Measurements from ENCODE around the gene CLRN3.

Gene CLRN3

DNA sequence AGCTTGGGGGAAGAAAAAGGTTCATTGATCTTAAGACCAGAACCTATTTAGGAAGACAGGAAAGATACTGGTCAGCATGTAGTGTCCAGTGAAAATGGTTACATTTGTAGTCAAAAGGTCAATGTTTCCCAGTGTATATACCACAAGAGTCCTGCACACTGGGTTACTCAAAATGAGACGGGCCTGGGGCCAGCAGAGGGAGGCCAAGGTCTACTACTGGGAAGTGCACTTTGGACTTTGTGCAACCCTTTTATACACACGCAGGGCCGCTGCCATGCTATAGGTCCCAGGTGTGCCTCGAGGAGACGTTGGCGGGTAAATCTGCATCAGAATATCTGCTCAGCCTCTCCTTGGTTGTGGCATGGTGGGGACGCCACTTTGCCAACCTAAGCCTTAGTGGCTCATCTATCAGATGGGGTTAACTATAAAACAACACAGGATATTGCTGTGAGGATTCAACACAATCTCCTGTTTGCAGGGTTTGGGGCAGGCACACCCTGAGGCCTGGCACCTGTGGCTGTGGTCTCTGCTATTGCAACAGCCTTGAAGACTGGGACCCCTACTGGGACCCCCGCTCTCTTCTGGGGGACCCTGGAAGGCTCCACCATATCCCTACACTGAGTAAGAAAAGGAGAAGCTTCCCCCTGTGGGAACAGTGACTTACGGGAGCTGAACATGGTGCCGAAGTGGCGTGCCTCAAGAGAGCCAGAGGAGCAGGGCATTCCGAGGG is 19.7 kb downstream of the CLRN3 start:
- TF ChIP-seq, protein P1, sequence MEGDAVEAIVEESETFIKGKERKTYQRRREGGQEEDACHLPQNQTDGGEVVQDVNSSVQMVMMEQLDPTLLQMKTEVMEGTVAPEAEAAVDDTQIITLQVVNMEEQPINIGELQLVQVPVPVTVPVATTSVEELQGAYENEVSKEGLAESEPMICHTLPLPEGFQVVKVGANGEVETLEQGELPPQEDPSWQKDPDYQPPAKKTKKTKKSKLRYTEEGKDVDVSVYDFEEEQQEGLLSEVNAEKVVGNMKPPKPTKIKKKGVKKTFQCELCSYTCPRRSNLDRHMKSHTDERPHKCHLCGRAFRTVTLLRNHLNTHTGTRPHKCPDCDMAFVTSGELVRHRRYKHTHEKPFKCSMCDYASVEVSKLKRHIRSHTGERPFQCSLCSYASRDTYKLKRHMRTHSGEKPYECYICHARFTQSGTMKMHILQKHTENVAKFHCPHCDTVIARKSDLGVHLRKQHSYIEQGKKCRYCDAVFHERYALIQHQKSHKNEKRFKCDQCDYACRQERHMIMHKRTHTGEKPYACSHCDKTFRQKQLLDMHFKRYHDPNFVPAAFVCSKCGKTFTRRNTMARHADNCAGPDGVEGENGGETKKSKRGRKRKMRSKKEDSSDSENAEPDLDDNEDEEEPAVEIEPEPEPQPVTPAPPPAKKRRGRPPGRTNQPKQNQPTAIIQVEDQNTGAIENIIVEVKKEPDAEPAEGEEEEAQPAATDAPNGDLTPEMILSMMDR (conservative IDR thresholded peaks at IDR 0.05), result no peak; the same call in none of the 2 replicates
- no peak for TF ChIP-seq ZFX (IDR thresholded peaks at IDR 0.05)
- no peak overlapping the region for H3K27ac ChIP-seq

DNA sequence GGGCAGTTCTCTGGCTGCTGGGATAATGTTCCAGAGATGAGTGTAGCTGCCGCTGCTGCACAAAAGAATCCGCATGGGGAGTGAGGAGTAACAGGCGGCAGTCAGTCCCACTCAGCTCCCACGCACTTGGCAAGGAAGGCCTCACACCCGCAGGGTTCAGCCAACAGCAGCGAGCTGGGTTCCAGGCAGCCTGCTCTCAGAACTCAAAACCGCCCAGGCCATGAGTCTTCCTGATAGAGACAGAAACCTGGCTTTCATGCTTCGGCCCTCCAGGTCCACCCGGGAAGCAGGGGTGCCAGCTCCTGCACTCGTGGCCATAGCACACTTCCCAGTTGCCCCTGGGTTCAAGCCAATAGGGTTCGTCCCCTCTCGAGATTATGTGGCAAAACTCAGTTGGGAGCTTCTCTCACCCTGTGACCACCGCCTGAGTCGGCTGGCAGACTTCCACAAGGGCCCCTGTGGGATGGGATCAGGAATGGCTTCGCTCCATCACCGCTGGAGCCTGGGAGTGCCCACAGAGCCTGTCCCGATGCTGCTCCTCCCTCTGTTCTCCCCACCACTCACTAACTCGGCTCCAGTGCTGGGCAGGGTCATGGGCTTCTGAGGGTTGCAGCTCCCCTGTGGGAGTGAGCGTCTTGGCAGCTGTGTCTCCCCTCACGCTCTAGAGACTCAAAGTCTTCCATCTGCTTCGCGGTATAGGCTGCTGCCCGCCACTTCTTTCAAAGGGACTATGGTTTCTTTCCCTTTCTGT is 20.6 kb downstream of the CLRN3 start:
- TF ChIP-seq, protein P1 (conservative IDR thresholded peaks at IDR 0.05), result no peak
- no peak for TF ChIP-seq ZFX (IDR thresholded peaks at IDR 0.05)
- H3K27ac ChIP-seq, result no peak overlapping the region

DNA sequence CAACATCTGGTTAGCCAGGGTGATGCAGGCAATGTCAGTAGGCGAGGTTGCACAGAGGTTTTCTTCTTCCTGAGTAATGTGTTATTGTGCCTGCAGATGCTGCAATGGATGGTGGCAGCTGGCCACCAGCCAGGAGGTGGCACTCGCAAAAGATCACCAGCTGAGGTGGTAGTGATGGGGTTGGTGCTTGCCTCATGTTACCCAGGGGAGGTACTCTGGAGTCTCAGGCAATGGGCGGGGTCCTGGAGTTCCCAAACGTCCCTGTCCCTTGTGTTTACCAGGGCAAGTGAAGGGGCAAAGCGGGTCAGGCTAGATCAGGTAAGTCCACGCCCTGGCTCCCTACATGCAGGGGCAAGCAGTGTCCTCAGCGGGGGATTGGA is 21.1 kb downstream of the CLRN3 start:
- no peak overlapping the region for H3K27ac ChIP-seq
- no peak for TF ChIP-seq ZFX (IDR thresholded peaks at IDR 0.05)

DNA sequence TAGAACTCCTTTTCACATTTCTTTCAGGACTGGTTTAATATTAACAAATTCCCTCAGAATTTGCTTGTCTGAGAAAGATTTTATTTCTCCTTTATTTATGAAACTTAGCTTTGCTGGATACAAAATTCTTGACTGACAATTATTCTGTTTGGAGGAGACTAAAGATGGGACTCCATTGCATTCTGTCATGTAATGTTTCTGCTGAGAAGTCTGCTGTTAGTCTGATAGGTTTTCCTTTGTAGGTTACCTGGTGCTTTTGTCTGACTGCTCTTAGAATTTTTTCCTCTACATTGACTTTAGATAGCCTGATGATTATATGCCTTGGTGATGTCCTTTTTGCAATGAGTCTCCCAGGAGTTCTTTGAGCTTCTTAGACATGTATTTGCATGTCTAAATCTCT is 23.4 kb downstream of the CLRN3 start:
- H3K27ac ChIP-seq, result no peak overlapping the region
- no peak for TF ChIP-seq ZFX (IDR thresholded peaks at IDR 0.05)
- TF ChIP-seq, protein P1 (conservative IDR thresholded peaks at IDR 0.05), result no peak

DNA sequence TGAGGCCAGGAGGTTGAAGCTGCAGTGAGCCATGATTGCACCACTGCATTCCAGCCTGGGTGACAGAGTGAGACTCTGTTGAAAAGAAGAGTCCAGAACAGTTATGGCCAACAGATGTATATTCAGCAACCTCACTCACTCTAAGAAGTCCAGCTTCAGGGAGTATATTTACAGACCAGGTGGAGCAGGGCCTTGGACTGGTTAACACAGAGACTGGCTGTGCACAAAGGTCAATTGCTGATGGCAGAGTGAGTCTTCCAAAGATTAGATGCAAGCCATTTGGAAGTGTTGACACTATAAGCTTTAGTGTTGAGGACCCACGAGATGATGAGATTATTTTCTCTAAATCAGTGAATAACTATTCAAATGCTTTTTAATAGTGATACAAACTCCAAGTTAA is 24.9 kb downstream of the CLRN3 start:
- H3K27ac ChIP-seq, result no peak overlapping the region
- no peak for TF ChIP-seq ZFX (IDR thresholded peaks at IDR 0.05)
- TF ChIP-seq, protein P1 (conservative IDR thresholded peaks at IDR 0.05), result no peak

DNA sequence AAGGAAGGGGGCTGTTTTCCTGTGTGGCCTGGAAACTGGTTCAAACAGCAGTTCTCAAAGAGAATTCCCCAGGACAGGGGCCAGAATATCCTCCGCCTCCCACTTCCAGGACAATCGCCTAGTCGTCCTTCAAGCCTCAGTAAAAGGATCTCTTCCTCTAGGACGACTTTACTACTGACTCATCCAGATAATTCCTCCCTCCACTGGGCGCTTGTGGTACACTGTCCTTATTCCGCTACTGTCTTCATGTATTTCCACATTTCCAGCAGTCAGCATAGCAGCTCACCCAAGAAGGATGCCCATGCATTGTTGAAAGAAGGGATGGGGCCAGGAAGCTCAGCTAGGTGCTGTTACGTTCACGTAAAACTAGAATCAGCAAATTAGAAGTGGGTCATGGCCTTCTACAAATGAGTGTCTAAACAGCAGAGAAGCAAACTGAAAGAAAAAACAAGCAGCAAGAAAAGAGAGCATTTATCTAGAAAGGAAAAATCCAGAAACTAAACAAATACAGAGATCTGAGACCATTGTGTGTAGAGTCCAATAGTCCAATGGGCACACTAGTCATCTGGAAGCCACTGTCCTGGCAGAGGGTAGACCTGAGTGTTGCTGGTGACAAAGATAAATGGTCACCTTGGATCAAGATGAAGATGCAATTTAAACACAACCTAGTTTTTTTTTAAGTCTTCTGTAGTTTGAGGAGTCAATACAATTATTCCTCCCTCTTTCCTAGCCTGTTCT is 26.3 kb downstream of the CLRN3 start:
- no peak for TF ChIP-seq ZFX (IDR thresholded peaks at IDR 0.05)
- TF ChIP-seq, protein P1 (conservative IDR thresholded peaks at IDR 0.05), result no peak
- H3K27ac ChIP-seq, result no peak overlapping the region

DNA sequence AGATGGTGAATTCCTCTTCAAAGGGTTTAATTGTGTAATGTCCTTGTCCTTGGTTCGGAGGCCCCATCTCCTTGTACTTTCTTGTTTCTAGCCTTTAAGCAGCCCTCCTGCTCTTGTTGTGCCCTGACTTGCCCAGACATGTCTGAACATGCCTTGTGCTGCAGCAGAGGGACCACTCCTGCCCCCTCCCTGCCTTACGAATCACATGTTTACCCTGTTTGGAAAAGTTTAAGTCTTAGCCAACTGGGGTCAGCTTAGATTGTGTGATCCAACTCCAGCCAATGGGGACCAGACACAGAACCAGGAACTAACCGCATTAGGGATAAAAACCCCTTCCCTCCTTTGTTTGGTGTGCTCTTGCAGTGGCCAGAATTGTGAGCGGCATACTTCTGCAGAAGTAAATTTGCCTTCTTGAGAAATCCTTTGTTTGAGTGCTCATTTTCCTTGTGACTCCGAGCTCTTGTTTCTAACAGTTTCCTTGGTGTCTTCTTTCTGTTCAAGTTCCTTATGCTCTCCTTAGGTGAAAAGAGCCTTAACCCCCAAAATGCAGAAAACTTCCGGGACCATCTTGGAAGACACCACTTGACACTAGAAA is 29.4 kb downstream of the CLRN3 start:
- H3K27ac ChIP-seq, result no peak overlapping the region

More for the DNA sequence above, 29.4 kb downstream of the CLRN3 start:
- TF ChIP-seq, protein P1 (conservative IDR thresholded peaks at IDR 0.05), result no peak
- no peak for TF ChIP-seq ZFX (IDR thresholded peaks at IDR 0.05)
